OCI-M1 (cell line): ENCODE data around the gene ASPDH.
A peak's percentile ranks its signal among the peaks of the same experiment; 100 is the strongest.

Experiments
- DNase-seq: peaks from one replicate; lab custom pipeline; 2025; lab: John Stamatoyannopoulos, UW

ASPDH gene

DNA sequence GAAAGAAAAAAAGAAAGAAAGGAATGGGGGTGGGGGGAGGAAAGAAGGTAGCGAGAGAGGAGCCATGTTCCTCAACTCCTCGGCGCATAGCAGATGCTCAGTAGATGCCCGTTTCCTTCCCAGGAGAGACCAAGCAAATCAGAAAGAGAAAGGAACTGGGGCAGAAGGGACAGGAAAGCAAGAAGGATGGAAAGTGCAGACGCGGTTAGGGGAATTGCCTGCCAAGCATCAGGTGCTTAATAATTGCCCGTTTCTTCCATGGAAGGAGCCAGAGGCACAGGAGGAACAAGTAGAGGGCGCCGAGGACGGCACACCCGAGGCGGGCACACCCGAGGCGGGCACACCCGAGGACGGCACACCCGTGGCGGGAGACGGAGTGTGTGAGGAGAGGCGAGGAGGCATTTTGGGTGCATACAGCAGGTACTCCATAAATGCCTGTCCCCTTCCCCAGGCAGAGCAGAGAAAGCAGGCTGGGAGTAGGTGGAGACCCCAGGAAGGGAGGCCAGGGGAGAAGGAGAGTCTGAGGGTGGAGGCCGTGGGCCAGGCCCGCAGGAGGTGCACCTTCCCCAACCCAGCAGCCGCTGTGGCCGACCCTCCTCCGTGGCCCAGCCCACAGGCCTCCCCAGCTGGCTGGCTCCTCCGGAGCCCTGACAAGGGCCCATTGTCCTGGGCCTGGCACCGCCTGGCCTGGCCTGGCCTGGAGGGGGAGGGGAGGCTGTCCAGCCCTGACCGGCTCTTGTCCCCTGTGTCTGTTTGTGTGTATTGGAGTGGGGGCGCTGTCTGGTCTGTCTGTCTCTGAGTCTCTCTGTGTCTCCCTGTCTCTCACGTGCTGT, 17.3 kb downstream of the ASPDH start:
- DNase-seq = no peak

GRCh38 chr19:50495020-50495531, 18.6 kb downstream of the ASPDH start:
- no peak for DNase-seq

DNA sequence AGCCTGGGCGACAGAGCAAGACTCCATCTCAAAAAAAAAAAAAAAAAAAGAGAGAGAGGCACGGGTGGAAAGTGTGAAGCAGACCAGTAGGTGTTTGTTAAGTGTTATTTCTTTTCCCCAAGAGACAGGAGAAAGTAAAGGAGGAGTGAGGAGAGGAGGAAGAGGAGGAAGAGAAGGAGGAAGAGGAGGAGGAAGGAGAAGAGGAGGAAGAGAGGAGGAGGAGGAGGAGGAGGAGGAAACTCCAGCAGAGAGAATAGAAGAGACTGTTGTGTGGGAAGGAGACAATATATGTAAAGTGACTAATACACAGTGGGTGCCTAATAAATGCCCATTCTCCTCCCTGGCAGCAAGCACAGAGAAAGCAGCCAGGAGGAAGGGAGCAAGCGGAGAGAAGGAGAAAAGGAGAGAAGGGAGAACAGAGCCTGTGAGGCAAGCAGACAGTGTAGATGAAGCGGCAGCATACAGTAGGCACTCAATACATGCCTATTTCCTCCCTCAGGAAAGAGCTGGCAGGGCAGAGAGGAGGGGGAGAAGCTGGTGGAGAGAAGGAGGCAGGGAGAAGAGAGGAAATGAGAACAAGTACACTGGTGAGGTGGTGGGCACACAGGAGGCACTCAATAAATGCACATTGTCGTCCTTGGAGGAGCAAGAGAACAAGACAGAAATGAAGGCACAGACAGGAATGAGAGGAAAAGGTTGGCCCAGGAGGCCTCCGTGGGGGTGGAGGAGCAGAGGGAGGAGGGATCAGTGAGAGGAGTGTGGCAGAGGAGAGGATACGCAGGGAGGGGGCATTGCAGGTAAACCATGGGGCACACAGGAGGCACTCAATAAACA, 19.3 kb downstream of the ASPDH start:
- DNase-seq = no peak

GRCh38 chr19:50493171-50493570, 20.5 kb downstream of the ASPDH start:
- DNase-seq = no peak

GRCh38 chr19:50492303-50493052, 21.2 kb downstream of the ASPDH start:
- no peak for DNase-seq

DNA sequence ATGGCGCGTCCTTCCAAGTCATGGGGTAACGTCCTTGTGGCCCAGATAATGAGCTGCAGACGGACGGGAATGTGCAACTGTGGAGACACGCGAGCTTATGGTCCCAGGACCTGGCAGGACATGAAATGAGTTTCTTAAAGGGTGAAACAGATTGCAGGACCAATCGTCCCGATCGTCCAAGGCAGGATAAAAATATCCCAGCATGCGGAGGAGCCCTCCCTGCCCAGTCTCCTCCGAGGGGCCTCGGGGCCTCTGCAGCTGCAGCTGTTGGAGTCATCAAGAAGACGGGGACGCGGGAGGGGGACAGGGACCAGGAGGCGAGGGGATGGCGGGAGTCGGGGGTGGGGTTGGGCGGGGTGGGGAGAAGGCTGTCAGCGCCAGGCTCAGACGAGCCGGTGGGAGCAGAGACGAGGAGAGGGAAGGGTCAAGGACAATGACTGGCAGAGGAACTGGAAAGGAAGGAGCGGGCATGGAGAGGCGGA, 22.7 kb downstream of the ASPDH start:
- no peak for DNase-seq

DNA sequence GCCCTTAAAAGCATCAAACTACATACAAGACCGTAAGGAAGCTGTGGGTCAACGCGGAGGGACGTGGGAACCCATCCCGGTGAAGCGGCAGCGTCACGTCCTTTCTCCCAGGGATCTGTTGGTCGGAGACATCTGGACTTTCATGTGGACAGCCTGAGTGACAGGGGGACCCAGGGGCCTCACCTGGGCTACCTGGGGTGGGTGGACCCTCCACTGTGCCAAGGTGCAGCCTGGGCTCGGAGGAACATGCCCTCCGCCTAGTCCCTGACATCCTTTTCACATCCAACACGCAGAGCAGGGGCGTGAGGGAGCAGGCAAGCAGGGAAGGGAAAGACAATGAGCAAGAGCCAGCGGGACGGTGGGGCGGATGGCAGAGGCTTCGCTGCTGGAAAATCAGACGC, 23.3 kb downstream of the ASPDH start:
- DNase-seq = no peak

GRCh38 chr19:50489461-50490011, 24.2 kb downstream of the ASPDH start:
- no peak for DNase-seq

DNA sequence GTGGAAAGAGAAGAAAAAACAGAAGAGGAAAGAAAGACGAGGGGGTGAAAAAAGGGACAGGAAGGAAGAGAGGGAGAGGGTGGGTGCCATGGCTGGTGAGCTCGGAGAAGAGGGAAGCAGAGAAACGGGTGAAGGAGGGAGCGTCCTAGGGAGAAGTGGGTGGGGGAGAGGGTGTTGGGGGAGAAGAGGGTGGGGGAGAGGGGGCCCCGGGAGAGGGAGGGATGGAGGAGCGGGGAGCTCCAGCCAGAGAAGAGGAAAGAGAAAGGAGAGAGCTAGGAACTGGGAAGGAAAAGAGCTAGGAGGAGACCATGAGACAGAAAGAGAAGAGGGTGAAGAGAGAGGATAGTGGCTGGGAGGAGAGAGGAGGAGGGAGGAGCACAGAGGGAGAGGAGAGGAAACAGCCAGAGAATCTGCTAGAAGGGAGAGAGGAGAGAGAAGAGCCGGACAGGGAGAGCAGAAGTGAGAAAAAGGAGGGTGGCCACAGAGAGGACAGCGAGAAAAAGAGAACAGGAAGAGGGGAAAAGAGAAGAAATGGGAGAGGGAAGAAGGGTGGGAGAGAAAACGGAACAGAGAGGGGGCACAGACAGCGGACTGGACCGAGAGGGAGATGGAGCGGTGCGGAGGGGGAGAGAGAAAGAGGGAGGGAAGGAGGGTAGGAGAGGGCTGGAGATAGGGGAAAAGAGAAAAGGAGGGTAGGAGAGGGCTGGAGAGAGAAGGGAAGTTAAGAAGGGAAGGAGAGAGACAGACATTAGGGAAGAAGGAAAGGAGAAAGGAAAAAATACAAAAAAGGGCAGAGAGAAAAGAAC, 25.1 kb downstream of the ASPDH start:
- no peak for DNase-seq

- peak; percentile 70 for DNase-seq
These were observed 26.7 kb downstream of the ASPDH start for GRCh38 chr19:50486823-50487515.

- DNase-seq = no peak
These were observed 28.3 kb downstream of the ASPDH start for GRCh38 chr19:50485284-50485955.

- no peak for DNase-seq
These were observed 30.8 kb downstream of the ASPDH start for GRCh38 chr19:50482916-50483315.

- no peak for DNase-seq
These were observed 31.4 kb downstream of the ASPDH start for GRCh38 chr19:50482271-50482855.

DNA sequence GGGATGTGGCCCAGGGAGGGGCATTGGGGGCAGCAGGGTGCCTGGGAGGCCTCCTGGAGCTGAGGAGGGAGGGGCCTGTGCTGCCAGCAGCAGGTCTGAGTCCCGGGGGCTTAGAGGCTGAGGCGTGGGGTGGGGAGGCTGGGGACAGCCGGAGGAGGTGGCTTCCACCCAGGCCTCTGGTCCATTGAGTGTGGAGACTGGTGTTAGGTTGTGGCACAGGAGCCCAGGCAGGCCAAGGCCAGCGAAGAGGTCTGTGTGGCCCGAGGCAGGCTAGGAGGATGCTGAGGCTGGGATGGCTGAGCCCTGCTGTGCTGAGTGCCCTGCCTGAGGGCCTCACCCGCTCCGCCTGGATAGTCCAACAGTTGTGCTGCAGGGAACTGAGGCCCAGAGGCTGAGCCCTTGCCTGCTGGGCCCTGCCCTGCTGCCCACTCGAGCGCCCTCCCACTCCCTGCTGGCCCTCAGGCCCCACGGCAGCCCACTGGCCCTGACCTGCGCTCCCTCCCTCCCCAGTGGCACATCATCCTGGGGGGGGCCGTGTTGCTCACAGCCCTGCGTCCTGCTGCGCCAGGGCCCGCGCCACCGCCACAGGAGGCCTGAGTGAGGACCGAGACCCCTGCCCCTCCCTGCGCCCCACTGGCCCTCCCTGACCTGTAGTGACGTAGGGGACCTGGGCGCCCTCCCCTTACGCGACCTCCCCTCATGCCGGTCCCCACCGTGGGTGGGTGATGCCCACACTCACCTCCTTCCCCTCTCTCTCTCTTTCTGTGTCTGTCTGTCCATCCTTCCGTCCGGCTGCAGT, 32.2 kb downstream of the ASPDH start:
- no peak for DNase-seq

- no peak for DNase-seq
These were observed 33.2 kb downstream of the ASPDH start for GRCh38 chr19:50480281-50481111.

DNA sequence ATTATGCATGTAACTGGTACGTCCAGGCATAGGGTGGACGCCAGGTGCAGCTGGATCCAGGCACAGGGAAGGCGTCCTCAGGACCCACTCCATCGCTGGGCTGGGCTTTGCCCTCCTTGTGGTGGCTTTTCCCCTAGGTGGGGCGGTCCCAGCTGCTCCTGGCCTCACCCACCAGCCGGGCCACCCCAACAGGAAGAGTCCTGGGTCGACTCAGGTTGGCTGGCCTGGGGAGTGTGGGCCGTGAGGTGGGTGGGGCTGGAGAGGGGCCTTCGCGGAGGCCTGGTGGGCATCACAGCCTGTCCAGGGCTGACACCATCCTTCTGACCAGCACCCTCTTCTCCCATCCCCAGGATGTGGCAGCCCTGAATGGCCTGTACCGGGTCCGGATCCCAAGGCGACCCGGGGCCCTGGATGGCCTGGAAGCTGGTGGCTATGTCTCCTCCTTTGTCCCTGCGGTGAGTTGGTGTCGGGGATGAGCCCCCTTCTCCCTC, 33.9 kb downstream of the ASPDH start:
- DNase-seq = no peak
